HG03565 (cell line): ENCODE data around the gene RERG.

Experiments used
- ATAC-seq: cut with Tn5 transposase; IDR thresholded peaks from one replicate; pipeline ENCODE4 v1.9.1; 2021; ENCODE audit warnings: mild to moderate bottlenecking, moderate library complexity; ENCODE audit not compliant: unreplicated experiment

The RERG gene

GRCh38 chr12:15220451-15220850 lies 766 bp downstream of the RERG start:
- no peak for ATAC-seq

GRCh38 chr12:15218794-15219193 lies 2.4 kb downstream of the RERG start:
- no peak for ATAC-seq

- no peak for ATAC-seq
Measured at GRCh38 chr12:15216036-15216889, 5.0 kb downstream of the RERG start.

GRCh38 chr12:15214851-15215601 lies 6.2 kb downstream of the RERG start:
- ATAC-seq, result no peak

- ATAC-seq, result no peak
Measured at GRCh38 chr12:15212930-15213329, 8.3 kb downstream of the RERG start.

- ATAC-seq, result no peak
Measured at GRCh38 chr12:15209782-15210181, 11.4 kb downstream of the RERG start.

- ATAC-seq, result no peak
Measured at GRCh38 chr12:15208871-15209656, 12.2 kb downstream of the RERG start.

GRCh38 chr12:15208140-15208539 lies 13.1 kb downstream of the RERG start:
- no peak for ATAC-seq

GRCh38 chr12:15206831-15207389 lies 14.3 kb downstream of the RERG start:
- no peak for ATAC-seq

- no peak for ATAC-seq
Measured at GRCh38 chr12:15206338-15206737, 14.9 kb downstream of the RERG start.

- ATAC-seq, result no peak
Measured at GRCh38 chr12:15205341-15206010, 15.7 kb downstream of the RERG start.

GRCh38 chr12:15201456-15201855 lies 19.8 kb downstream of the RERG start:
- no peak for ATAC-seq

- no peak for ATAC-seq
Measured at GRCh38 chr12:15201056-15201455, 20.2 kb downstream of the RERG start.

GRCh38 chr12:15200641-15201040 lies 20.6 kb downstream of the RERG start:
- ATAC-seq, result no peak

- ATAC-seq, result no peak
Measured at GRCh38 chr12:15199930-15200329, 21.3 kb downstream of the RERG start.

GRCh38 chr12:15196678-15197505 lies 24.3 kb downstream of the RERG start:
- no peak for ATAC-seq

- no peak for ATAC-seq
Measured at GRCh38 chr12:15196221-15196620, 25.0 kb downstream of the RERG start.

GRCh38 chr12:15194456-15195368 lies 26.5 kb downstream of the RERG start:
- no peak for ATAC-seq

- no peak for ATAC-seq
Measured at GRCh38 chr12:15193946-15194345, 27.3 kb downstream of the RERG start.
